Epithelial cell of esophagus (primary cell): ENCODE data around the gene EXTL1.

Source experiments
- DNase-seq: peaks from one replicate; pipeline ENCODE4 v3.0.0; 2010; ENCODE audit warnings: low read depth
- H3K4me3 ChIP-seq: 2 replicates; pipeline ENCODE4 v1.5.1; 2011; ENCODE audit warnings: mild to moderate bottlenecking, low read length, control low read depth
- CTCF ChIP-seq: IDR thresholded peaks from 2 replicates; pipeline ENCODE4 v1.5.1; 2011; ENCODE audit warnings: low read depth, mild to moderate bottlenecking, low read length, control low read depth, inconsistent platforms; ENCODE audit not compliant: insufficient read depth; ENCODE audit errors: missing control alignments

EXTL1 gene

DNA sequence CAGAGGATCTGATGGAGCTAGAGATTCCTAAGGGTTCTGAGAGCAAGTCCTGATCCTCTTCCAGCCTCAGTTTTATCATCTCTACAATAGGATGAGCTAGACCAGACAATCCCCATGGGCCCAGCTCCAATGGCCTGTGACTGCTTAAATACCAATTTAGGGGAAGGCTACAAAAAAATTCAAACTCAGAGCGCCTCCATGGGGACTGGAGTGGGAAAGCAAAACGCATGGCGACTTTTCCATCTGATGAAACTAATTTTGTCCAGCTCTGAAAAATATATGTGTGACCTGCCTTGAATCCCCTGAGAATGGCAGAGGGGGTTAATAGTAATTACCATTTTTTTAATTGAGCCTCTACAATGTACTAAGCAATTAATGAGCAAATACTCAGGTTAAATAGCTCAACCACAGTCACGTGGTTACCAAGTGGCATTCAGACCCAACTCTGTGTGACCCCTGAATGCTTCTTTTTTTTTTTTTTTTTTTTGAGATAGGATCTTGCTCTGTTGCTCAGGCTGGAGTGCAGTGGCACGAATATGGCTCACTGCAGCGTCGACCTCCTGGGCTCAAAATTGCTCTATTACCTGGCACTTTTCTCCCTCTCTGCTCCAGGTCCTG lies 8.4 kb downstream of the EXTL1 start:
- TF ChIP-seq CTCF, result no peak
- H3K4me3 ChIP-seq, result no peak overlapping the region
- DNase-seq, result no peak

GRCh38 chr1:26031196-26031595 lies 9.6 kb downstream of the EXTL1 start:
- no peak overlapping the region for H3K4me3 ChIP-seq
- TF ChIP-seq CTCF, result no peak
- DNase-seq, result no peak

GRCh38 chr1:26031611-26032220 lies 10.1 kb downstream of the EXTL1 start:
- no peak for TF ChIP-seq CTCF
- DNase-seq, result no peak
- no peak overlapping the region for H3K4me3 ChIP-seq

- H3K4me3 ChIP-seq, result no peak overlapping the region
- DNase-seq, result no peak
- TF ChIP-seq CTCF, result no peak
Observed at GRCh38 chr1:26032656-26033357, 11.2 kb downstream of the EXTL1 start.

DNA sequence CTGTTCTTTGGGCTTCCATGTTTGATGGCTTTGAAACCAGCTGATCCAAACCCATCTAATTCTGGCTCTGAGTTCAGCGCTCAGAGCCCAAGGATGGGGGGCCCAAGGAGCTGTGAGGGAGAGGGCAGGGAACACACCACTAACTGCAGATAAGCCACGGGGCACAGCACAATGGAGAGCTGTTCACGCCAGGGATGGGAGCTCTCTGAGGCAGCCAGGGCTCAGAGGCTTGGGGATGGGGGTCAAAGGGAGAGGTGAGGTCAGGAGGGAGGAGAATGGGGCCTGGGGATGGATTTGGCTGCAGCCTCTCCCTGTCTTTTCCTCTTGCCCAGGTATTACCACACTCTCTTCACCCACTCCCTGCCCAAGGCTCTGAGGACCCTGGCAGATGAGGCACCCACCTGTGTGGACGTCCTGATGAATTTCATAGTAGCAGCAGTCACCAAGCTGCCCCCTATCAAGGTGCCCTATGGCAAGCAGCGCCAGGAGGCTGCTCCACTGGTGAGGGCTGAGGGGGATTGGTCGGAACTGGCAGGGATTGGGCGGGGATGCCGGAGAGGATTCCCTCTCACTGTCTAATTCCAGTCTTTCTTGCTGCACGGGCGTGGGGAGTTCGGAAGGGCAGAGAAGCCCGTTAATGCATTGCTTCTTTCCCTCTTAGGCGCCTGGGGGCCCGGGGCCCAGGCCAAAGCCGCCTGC lies 13.1 kb downstream of the EXTL1 start:
- peak overlapping the region; percentile 89 for H3K4me3 ChIP-seq
- DNase-seq, result no peak
- TF ChIP-seq CTCF, result no peak

- H3K4me3 ChIP-seq, result peak overlapping the region; percentile 89
- no peak for TF ChIP-seq CTCF
- peak; percentile 95 for DNase-seq
Observed at GRCh38 chr1:26035203-26035958, 13.8 kb downstream of the EXTL1 start.
